ENCODE measurements around the gene MAPKAP1.

MAPKAP1 gene

GRCh38 chr9:125443367-125443766 lies 263.6 kb downstream of the MAPKAP1 start:
- Histone ChIP-seq H4K20me1 (ENCODE audit: insufficient read depth, low read length) (no peaks in the 10 kb centered on the region), H3K4me2 (ENCODE audit: low read length) (no peak overlapping the region), H2AFZ (ENCODE audit: low read length) (no peak overlapping the region), H3K36me3 (ENCODE audit: insufficient read depth, low read length) (peaks cover 11% of the 10 kb centered on the region; the same call in 1 of the 2 replicates), H3K4me3 (ENCODE audit: low read depth, low read length, poor library complexity, severe bottlenecking) (no peak overlapping the region), H3K9me2 (ENCODE audit: low read depth, low read length) (no peaks in the 10 kb centered on the region), H3K27me3 (ENCODE audit: insufficient read depth, low read length) (no peaks in the 10 kb centered on the region), H3F3A (ENCODE audit: insufficient read depth, low read length) (no peaks in the 10 kb centered on the region), H3K79me2 (ENCODE audit: insufficient read depth, low read length) (no peaks in the 10 kb centered on the region), H3K4me1 (ENCODE audit: insufficient read depth, low read length, severe bottlenecking) (peaks cover 26% of the 10 kb centered on the region), H3K9me3 (ENCODE audit: low read length) (no peaks in the 10 kb centered on the region), H3K9ac (ENCODE audit: low read length) (no peak overlapping the region), H3K27ac (ENCODE audit: low read depth, low read length, poor library complexity, severe bottlenecking) (no peak overlapping the region)
- TF ChIP-seq, protein P1, sequence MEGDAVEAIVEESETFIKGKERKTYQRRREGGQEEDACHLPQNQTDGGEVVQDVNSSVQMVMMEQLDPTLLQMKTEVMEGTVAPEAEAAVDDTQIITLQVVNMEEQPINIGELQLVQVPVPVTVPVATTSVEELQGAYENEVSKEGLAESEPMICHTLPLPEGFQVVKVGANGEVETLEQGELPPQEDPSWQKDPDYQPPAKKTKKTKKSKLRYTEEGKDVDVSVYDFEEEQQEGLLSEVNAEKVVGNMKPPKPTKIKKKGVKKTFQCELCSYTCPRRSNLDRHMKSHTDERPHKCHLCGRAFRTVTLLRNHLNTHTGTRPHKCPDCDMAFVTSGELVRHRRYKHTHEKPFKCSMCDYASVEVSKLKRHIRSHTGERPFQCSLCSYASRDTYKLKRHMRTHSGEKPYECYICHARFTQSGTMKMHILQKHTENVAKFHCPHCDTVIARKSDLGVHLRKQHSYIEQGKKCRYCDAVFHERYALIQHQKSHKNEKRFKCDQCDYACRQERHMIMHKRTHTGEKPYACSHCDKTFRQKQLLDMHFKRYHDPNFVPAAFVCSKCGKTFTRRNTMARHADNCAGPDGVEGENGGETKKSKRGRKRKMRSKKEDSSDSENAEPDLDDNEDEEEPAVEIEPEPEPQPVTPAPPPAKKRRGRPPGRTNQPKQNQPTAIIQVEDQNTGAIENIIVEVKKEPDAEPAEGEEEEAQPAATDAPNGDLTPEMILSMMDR (IDR thresholded peaks at IDR 0.05; ENCODE audit: low read length), result no peak
- TF ChIP-seq EZH2 (IDR thresholded peaks at IDR 0.05; ENCODE audit: borderline replicate concordance, low read length), result no peak

DNA sequence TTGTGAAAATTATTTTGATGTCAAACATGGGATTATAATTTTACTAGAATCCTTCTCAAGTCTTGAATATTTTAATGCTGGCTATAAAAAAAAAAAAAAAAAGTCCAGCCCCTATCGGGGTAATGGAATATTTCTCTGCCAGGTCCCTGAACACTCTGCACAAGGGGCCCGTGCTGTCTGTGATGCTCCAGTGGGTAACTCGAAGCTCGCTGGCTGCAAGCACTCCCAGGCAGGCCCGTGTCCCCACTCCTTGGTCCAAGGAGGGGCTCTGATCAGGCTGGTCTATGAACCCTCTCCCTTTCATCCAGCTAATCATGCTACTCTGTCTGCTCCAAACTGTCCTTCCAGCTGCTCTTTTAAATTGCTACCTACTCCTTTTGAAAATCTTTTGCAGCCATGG lies 264.6 kb downstream of the MAPKAP1 start:
- no peak overlapping the region for H3K4me2 ChIP-seq (ENCODE audit: low read length)
- no peak overlapping the region for H3K9ac ChIP-seq (ENCODE audit: low read length)
- H4K20me1 ChIP-seq (ENCODE audit: insufficient read depth, low read length), result no peaks in the 10 kb centered on the region
- H2AFZ ChIP-seq (ENCODE audit: low read length), result no peak overlapping the region
- no peak overlapping the region for H3K4me3 ChIP-seq (ENCODE audit: low read depth, low read length, poor library complexity, severe bottlenecking)
- H3K4me1 ChIP-seq (ENCODE audit: insufficient read depth, low read length, severe bottlenecking), result peaks cover 21% of the 10 kb centered on the region
- H3K79me2 ChIP-seq (ENCODE audit: insufficient read depth, low read length), result no peaks in the 10 kb centered on the region
- peaks cover 11% of the 10 kb centered on the region; the same call in 1 of the 2 replicates for H3K36me3 ChIP-seq (ENCODE audit: insufficient read depth, low read length)
- TF ChIP-seq, protein P1 (IDR thresholded peaks at IDR 0.05; ENCODE audit: low read length), result no peak
- TF ChIP-seq EZH2 (IDR thresholded peaks at IDR 0.05; ENCODE audit: borderline replicate concordance, low read length), result no peak
- H3K9me3 ChIP-seq (ENCODE audit: low read length), result no peaks in the 10 kb centered on the region
- no peaks in the 10 kb centered on the region for H3K9me2 ChIP-seq (ENCODE audit: low read depth, low read length)
- no peak overlapping the region for H3K27ac ChIP-seq (ENCODE audit: low read depth, low read length, poor library complexity, severe bottlenecking)
- no peaks in the 10 kb centered on the region for H3F3A ChIP-seq (ENCODE audit: insufficient read depth, low read length)
- H3K27me3 ChIP-seq (ENCODE audit: insufficient read depth, low read length), result no peaks in the 10 kb centered on the region

- H4K20me1 ChIP-seq (ENCODE audit: insufficient read depth, low read length), result no peaks in the 10 kb centered on the region
- H3K9me3 ChIP-seq (ENCODE audit: low read length), result no peaks in the 10 kb centered on the region
- H2AFZ ChIP-seq (ENCODE audit: low read length), result no peak overlapping the region
- no peak overlapping the region for H3K9ac ChIP-seq (ENCODE audit: low read length)
- peaks cover 11% of the 10 kb centered on the region; the same call in 1 of the 2 replicates for H3K36me3 ChIP-seq (ENCODE audit: insufficient read depth, low read length)
- H3K4me2 ChIP-seq (ENCODE audit: low read length), result no peak overlapping the region
- no peaks in the 10 kb centered on the region for H3K27me3 ChIP-seq (ENCODE audit: insufficient read depth, low read length)
- H3K79me2 ChIP-seq (ENCODE audit: insufficient read depth, low read length), result no peaks in the 10 kb centered on the region
- H3K9me2 ChIP-seq (ENCODE audit: low read depth, low read length), result no peaks in the 10 kb centered on the region
- H3F3A ChIP-seq (ENCODE audit: insufficient read depth, low read length), result no peaks in the 10 kb centered on the region
- H3K4me3 ChIP-seq (ENCODE audit: low read depth, low read length, poor library complexity, severe bottlenecking), result no peak overlapping the region
- H3K27ac ChIP-seq (ENCODE audit: low read depth, low read length, poor library complexity, severe bottlenecking), result no peak overlapping the region
- H3K4me1 ChIP-seq (ENCODE audit: insufficient read depth, low read length, severe bottlenecking), result peaks cover 18% of the 10 kb centered on the region
- no peak for TF ChIP-seq EZH2 (IDR thresholded peaks at IDR 0.05; ENCODE audit: borderline replicate concordance, low read length)
- TF ChIP-seq, protein P1 (IDR thresholded peaks at IDR 0.05; ENCODE audit: low read length), result no peak
These were observed 266.6 kb downstream of the MAPKAP1 start for GRCh38 chr9:125440411-125440810.
